Stomach (tissue), 4 donors: ENCODE data around the gene GLRA1.

Source experiments
- POLR2A ChIP-seq, 4 donors: fragments of 450-650 bp; IDR thresholded peaks; one replicate each; pipeline ENCODE4 v1.6.1; 2016; ENCODE audit warnings: antibody characterized with exemption in 4 of 4, control low read depth in 2 of 4, mild to moderate bottlenecking in 1 of 4, moderate library complexity in 1 of 4
- POLR2AphosphoS5 ChIP-seq, 3 donors: sonication (generic); formaldehyde crosslinking; IDR thresholded peaks; one replicate each; pipeline ENCODE4 v1.6.1; 2016; ENCODE audit warnings: antibody characterized with exemption in 3 of 3
- TF ChIP-seq, protein P1 (sequence below), 7 experiments: fragments of 450-650 bp in 4 of 7; fragments of 200-600 bp in 3 of 7; sonication (generic) in 3 of 7; IDR thresholded peaks; one replicate each; pipeline ENCODE4 v1.5.1; 2016 to 2019; ENCODE audit warnings: antibody characterized with exemption in 7 of 7, control low read depth in 2 of 7, mild to moderate bottlenecking in 1 of 7

DNA sequence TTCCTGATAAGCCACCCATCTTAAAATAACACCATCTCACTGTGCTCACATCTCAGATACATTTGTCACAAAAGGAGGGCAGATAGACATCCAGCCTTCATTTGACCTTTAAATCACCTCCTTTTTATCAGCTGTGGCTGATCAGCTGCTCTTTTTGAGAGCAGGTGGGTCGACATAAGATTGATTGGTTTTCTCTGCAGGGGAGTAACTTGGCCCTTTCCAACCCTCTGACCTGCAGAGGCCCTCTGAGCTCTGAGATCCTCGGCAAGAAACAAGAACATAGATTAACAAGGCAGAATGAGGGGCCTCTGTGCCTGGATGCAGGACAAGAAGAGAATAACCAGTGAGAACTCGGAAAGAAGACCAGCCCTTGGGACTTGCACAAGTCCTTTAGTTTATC, 33.5 kb upstream of the GLRA1 start:
- TF ChIP-seq POLR2AphosphoS5 (IDR thresholded peaks at IDR 0.05) (no peak), POLR2A (IDR thresholded peaks at IDR 0.05) (no peak)
- TF ChIP-seq, protein P1, sequence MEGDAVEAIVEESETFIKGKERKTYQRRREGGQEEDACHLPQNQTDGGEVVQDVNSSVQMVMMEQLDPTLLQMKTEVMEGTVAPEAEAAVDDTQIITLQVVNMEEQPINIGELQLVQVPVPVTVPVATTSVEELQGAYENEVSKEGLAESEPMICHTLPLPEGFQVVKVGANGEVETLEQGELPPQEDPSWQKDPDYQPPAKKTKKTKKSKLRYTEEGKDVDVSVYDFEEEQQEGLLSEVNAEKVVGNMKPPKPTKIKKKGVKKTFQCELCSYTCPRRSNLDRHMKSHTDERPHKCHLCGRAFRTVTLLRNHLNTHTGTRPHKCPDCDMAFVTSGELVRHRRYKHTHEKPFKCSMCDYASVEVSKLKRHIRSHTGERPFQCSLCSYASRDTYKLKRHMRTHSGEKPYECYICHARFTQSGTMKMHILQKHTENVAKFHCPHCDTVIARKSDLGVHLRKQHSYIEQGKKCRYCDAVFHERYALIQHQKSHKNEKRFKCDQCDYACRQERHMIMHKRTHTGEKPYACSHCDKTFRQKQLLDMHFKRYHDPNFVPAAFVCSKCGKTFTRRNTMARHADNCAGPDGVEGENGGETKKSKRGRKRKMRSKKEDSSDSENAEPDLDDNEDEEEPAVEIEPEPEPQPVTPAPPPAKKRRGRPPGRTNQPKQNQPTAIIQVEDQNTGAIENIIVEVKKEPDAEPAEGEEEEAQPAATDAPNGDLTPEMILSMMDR (IDR thresholded peaks at IDR 0.05): no peak
